GM19043 (cell line): ENCODE results near the gene CHST11.
"Not testable (repeated sequence)": the region's sequence is repeated elsewhere in the genome, so short reads cannot be mapped to it uniquely, and the experiment has no call there.

Source experiments
- ATAC-seq: cut with Tn5 transposase; IDR thresholded peaks from one replicate; pipeline ENCODE4 v1.9.1; 2021; ENCODE audit warnings: low read depth; ENCODE audit not compliant: unreplicated experiment

The CHST11 gene

DNA sequence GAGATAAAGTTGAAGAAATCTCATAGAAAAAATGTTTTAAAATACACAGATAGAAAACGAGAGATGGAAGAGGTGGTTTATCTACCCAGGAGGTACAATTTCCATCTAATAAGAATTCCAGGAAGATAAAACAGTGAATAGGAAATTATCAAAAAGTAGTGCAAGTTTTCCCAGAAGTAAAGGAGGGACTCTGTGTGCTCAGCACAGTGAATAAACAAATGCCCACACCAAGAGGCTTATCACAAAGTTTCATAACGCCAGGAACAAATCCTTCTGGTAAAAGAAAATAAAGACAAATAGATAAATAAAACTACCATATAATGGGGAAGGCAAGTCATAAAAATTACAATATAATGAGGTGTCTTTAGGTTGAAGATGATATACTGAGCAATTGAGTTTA, 322.4 kb downstream of the CHST11 start:
- no peak for ATAC-seq

DNA sequence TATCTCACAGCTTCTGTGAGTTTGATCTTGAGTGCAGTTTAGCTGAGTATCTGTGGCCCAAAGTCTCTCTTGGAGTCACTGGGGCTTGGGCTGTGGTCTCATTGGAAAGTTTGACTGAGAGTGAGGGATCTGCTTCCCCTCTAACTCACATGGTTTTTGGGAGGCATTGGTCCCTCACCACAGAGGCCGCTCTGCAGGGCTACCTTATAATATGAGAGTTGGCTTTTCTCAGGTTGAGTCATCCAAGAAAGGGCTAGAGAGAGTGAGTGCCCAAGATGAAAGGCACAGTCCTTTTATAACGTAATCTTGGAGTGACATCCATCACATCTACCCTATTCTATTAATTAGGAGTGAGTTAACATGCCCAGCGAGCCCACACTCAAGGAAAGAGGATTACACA, 325.5 kb downstream of the CHST11 start:
- ATAC-seq = no peak

DNA sequence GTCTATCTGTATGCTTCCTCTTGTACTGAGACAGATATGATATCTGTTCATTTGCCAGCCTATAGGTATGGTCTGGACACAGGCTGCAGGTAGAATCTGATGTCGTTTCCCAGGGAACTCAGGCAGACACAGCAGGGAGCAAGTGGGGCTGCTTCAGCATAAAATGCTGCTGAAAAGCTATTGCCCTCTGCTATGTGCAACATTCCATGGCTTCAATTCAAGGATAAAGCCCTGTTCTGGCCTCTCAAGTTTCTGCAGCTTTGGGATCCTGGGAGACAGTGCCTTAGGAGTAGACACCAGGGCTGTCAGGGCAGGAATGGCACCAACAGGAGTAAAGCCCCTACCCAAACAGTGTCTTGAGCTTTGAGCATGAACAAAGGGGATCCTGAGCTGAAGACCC, 327.8 kb downstream of the CHST11 start:
- no peak for ATAC-seq

DNA sequence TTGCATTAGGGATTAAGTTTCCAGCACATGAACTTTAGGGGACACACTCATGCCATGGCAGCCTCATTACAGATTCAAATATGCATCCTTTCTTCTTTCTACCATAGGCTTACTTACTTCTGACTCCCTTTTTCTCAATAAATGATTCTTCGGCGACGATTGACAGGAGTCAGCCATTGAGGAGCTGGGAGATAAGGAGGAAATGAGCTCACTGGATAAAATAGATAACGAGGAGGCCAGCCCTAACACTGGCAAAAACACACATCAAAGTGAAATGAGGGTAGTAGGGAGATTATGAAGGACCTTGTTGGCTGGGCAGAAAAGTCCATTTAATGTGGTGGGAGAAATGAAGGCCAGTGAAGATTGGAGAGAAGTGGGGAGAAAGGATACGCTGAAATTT, 329.1 kb downstream of the CHST11 start:
- no peak for ATAC-seq

DNA sequence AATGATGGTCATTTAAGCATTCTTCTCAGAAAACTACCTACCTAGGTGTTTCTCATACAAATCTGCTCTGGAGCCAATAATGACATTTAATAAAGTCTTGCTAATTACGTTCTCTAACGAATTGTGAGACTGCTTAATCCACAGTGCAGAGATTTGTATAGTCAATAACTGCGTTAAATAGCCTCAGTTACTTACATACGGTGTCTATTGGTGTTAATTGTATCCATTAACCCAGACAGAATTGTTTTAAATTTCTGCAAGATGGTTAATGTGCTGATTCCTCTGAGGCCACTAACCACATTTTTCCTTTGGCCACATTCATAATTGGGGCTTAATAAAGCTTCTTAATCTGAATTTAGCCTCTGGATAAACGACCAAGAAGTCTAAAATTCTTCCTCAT, 329.6 kb downstream of the CHST11 start:
- no peak for ATAC-seq

DNA sequence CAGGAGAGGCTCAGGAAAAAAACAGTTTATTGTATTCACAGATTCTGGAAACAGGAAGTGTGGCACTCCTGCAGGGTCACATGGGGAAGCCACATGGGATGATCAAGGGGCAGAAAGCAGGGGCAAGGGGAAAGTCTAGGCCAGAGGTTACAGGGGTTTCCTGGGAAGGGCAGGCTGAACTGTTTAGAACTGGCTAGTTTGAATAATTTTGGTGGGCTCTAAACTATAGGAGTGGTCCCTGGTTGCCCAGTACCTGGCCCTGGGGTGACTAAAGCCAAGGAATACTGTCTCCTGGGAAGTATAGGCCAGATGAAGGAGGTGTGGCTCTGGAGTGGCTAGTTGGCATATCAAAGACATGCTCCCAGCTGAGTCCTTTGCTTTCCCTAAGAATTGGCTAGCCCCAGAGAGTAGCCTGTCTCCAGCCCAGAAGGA, 332.1 kb downstream of the CHST11 start:
- no peak for ATAC-seq

DNA sequence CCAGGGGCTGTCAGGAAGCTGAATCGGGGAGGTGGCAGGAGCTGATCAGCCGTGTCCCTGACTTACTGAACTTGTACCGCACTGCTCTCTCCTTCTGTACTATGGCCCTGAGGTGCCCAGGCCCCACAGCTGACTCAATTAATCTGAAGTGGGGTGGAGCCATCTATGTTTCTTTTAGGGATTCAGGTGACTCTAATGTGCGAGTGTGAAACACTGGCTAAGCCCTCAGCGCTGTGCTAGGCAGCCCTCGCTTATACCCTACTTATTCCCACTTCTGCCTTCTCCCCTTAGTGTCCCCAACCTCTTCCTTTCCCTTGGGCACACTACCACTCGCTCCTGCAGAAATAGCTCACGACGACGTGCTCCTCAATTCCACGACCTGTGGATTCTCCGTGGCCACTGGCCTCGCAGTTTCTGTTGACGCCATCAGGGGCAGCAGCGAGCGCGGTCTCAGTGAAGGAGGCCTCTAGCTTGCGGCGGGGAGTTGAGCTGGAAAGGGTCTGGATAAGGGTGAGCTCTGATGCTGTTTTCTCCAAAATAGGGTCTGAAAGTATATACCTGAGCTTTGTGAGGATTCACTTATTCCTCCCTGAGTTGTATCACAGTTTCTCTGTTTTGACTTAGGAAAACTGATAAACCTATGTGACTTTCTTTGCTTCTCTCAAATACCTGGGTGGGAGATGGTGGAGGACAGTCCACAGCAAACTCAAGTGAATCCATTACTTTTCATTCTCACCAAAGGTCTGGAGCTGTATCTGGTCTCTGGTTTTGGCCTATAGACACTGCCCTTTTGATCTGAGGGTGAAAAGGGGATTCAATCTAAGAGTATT, 333.8 kb downstream of the CHST11 start:
- no peak for ATAC-seq

DNA sequence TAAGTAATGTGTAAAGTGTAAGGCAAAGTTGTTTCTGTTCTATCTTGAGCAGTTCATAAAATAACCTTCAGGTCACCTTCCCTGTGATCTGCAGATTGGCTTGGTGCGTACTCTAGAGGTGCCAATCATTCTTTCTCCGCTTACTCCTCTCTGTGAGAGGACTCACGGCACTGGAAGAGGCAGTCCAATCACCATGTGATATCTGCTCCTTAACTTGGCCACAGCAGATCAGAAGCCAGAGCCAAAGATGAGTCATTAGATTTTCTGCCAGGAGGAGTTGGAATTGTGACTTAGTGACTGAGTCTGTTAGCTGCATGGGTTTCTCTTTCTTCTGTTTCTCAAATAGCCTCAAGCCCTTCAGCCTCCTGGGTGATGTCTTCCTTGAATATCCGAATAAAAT, 335.8 kb downstream of the CHST11 start:
- no peak for ATAC-seq

DNA sequence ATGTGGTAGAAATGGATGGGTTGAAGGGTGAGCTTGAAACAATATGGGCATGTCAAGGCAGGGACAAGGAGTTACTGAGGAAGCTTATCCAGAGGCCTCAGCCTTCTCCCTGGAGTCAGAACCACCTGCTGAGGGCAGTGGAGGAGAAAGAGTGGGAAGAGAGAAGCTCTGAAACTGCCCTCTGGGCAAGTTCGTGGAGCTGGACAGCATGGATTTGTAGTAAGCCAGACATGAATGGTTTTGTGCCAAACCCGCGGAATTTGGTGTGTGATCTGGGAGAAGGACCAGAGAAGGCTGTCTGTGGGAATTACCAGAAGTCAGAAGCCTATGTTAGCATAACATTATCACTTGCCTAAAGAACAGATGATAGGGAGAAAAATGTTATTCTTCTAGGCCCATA, 336.5 kb downstream of the CHST11 start:
- no peak for ATAC-seq

DNA sequence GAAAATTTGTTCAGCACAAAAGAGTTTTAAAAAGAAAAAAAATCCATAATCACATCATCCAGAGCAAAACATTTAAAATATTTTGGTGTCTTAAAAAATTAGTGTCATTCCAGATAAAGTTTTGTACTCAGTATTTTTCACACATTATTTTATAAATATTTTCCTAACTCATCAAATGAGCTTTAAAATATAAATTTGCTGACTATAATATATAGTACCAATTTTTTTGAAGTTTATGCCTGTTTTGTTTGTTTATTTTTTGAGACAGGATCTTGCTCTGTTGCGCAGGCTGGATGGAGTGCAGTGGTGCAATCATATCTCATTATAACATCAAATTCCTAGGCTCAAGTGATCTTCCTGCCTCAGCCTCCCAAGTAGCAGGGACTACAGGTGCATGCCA, 337.2 kb downstream of the CHST11 start:
- ATAC-seq = no peak

DNA sequence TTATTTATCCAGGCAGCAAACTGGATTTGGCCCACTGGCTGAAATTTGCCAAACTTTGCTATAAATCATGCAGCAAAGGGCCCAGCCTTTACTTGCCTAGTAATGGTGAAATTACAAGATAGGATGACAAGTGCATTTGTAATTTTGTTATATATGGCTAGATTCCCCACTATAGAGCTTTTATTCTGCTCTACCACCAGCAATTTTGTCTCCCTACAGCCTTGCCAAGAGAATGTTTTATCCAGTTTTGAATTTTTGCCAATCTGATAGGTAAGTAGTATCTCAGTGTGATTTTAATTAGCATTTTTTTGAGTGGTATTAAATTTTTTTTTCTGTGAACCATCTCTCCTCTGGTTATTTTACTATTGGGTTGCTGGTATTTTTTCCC, 339.7 kb downstream of the CHST11 start:
- no peak for ATAC-seq

DNA sequence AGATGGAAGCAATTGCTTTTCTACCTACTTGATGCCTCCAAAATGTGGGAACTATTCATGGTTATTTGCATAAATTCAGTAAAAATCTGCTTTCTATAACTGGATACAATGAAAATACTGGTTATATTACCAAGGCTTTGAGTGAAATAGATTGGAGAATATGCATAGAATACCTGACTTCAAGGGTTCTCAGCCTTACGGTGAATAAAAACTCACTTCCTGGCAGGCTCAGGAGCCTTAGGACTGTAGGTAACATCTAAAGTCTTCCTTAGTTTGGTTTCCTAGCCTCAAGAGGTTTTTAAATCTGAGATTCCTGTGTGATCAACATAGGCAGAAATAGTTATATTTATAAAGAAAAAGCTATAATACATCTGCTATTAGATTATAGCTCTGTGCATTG, 342.7 kb downstream of the CHST11 start:
- ATAC-seq = no peak

DNA sequence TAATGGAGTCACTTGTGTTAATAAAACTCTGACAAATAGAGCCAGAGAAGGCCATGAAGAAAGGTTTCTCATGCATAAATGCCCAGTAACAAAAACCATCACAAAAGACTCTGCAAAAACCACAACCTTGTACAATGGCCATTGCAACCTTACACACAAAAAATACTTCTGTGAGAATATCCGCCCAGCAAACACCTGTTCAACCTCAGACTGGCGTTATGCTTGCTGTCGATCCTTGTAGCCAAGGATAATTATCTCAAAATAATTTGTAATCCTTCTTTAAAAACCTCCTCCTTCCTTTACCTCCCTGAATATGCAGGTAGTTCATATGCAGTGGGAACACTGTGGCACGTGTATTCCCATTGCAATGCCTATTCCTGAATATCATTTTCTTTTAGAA, 344.3 kb downstream of the CHST11 start:
- ATAC-seq = no peak

DNA sequence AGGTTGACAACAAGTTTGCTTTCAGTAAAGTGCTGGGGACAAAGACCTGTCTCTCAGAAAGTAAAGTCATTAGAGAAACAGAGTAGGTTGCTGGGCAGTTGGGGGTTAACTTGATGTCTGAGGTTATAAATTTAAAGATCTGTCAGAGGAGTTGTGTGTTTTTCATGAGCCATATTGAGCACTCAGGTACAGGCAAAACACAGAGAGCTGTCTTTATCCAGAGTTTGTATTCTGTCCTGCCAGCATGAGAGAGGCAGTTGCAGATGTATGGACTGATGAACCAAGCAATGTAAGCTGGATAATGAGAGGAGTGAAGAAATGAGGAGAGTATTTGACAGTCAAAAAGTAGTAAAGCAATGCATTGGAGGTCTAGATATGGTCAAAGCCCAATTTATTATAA, 344.7 kb downstream of the CHST11 start:
- no peak for ATAC-seq

DNA sequence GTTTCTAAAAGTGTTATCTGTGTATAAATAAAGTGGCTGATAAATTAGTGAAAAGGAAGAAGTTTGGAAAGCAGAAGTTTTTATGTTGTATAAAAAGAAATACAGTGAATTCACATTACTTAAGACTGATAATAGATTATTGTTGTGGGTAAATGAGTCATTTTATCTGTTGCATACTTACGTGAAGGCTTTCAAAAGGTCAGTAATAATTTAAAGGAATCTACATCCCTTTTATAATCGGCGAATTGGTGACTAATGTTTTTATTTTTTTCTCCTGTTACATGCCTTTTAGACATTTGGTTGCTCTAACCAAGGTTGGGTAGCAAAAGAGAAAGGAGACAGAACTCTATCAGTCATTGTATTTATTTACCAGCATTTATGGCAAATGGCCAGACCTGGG, 345.5 kb downstream of the CHST11 start:
- no peak for ATAC-seq

DNA sequence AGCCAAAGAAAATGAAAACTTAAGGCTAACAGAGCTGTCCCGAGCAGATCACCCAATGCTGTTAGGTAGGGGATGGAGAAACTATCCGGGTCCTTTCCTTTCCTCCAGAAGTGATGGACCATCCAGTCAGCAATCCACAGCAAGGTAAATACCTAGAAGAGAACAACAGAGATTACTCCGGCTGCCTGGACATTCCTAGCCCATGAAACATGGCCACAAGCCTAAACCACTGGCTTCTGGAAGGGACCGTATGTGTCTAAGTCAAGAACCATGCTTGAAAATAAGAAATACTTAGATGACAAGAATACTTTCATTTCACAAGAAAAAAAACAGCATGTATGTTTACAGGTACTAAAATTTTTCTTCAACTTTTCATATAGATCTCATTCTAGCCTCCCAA, 348.4 kb downstream of the CHST11 start:
- no peak for ATAC-seq

DNA sequence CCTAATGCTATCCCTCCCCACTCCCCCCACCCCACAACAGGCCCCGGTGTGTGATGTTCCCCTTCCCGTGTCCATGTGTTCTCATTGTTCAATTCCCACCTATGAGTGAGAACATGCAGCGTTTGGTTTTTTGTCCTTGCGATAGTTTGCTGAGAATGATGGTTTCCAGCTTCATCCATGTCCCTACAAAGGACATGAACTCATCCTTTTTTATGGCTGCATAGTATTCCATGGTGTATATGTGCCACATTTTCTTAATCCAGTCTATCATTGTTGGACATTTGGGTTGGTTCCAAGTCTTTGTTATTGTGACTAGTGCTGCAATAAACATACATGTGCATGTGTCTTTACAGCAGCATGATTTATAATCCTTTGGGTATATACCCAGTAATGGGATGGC, 349.4 kb downstream of the CHST11 start:
- not testable (repeated sequence) for ATAC-seq

DNA sequence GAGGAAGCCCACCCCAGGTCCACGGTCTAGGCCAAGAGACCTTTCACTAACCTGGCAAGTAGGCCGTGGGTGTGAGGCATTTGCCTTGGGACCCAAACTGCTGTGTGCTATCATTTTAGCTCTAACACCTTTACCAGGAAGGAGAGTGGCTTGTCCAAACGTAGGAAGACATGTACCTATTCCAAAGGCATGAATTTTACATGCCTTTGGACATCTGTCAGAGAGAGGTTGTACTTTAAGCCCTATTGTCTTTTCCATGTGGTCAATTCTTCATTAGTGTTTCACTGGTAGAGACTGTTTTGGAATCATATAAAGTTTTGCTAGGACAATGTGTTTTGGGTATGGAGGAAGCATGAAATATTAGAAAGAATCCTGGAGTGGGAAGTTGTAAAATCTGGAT, 352.5 kb downstream of the CHST11 start:
- ATAC-seq = no peak

DNA sequence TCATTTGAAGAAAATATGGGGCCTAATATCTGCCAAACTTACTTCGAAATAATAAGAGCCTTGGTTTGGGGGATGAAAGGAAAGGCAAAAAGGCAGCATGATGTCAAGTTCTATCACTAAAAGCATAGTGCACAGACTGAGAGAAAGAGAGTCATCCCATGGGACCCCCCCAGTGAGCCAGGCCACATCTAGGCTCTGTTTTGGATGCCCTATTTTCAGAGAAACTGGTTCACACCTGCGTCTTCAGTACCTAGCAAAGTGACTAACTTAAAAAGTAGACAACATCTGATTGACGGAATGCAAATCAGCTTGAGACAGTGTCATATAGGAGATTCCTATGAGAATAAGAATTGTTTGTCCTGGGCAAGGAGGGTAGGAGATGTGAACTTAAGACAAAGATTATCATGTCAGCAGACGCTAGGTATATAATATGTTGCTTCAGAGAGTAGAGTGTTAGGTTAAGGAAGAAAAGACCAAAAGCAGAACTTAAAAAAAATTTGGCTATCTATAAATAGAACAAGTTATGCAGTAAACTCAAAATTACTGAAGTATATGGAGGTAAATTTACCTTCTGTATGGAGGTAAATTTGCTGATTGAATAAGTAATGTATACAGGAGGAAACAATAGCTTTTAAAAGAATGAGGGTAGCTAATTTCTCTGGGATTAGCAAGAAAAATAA, 353.1 kb downstream of the CHST11 start:
- no peak for ATAC-seq
